BLaER1 treated with 17β-estradiol and CSF1 and Interleukin-3, amounts not matched to agents 10 nM and 100 nM (cell line): Measurements from ENCODE around the gene GPR32.
A peak's percentile ranks its signal among the peaks of the same experiment; 100 is the strongest.

ENCODE experiments used
- H3K27ac ChIP-seq, 11 experiments: shearing (Covaris generic); formaldehyde crosslinking; 2 replicates each; pipeline ENCODE4 v1.8.1; 2022
- H3K27me3 ChIP-seq, 11 experiments: shearing (Covaris generic); formaldehyde crosslinking; 2 replicates each; pipeline ENCODE4 v1.8.1; 2022
- H3K36me3 ChIP-seq, 11 experiments: shearing (Covaris generic); formaldehyde crosslinking; 2 replicates each; pipeline ENCODE4 v1.8.1; 2022
- H3K4me1 ChIP-seq, 10 experiments: shearing (Covaris generic); formaldehyde crosslinking; 2 replicates each; pipeline ENCODE4 v1.8.1; 2022
- H3K4me2 ChIP-seq, 11 experiments: shearing (Covaris generic); formaldehyde crosslinking; 2 replicates each; pipeline ENCODE4 v1.8.1; 2022
- H3K4me3 ChIP-seq, 10 experiments: shearing (Covaris generic); formaldehyde crosslinking; 2 replicates each; pipeline ENCODE4 v1.8.1; 2022
- H3K9ac ChIP-seq, 11 experiments: shearing (Covaris generic); formaldehyde crosslinking; 2 replicates each; pipeline ENCODE4 v1.8.1; 2022
- H3K9me3 ChIP-seq, 11 experiments: shearing (Covaris generic); formaldehyde crosslinking; replicated peaks in 1 of 11; 2 replicates each; pipeline ENCODE4 v1.8.1; 2022
- H4K20me1 ChIP-seq, 11 experiments: shearing (Covaris generic); formaldehyde crosslinking; 2 replicates each; pipeline ENCODE4 v1.8.1; 2022
- Cebpa-rat ChIP-seq, 11 experiments: shearing (Covaris generic); IDR thresholded peaks; 2 replicates each; pipeline ENCODE4 v1.8.1; 2022

Gene GPR32

GRCh38 chr19:50724522-50725217, 45.6 kb upstream of the GPR32 start:
- H3K4me2 ChIP-seq: peak overlapping the region; percentile 98 to 100 (median 100)
- H3K9me3 ChIP-seq: no peaks in the 10 kb centered on the region
- no peaks in the 10 kb centered on the region for H3K27me3 ChIP-seq
- no peak for TF ChIP-seq Cebpa-rat (IDR thresholded peaks at IDR 0.05)
- H3K9ac ChIP-seq: peak overlapping the region; percentile 78 to 93 (median 89)
- peak overlapping the region; percentile 58 to 97 (median 90); a peak in 21 of 22 replicates for H3K27ac ChIP-seq
- peak overlapping the region; percentile 72 to 97 (median 84) for H3K4me3 ChIP-seq
- peaks cover 66 to 78% (median 72%) of the 10 kb centered on the region in 10 experiments for H3K4me1 ChIP-seq
- peaks cover 0 to 38% (median 26%) of the 10 kb centered on the region in 11 experiments; a peak in 16 of 22 replicates for H4K20me1 ChIP-seq
- peaks cover 0 to 28% (median 22%) of the 10 kb centered on the region in 11 experiments; a peak in 18 of 22 replicates for H3K36me3 ChIP-seq

- Histone ChIP-seq H3K4me1 (peaks cover 61 to 73% (median 67%) of the 10 kb centered on the region in 10 experiments), H3K9ac (peak overlapping the region; percentile 75 to 93 (median 87)), H3K27ac (peak overlapping the region; percentile 58 to 96 (median 82); a peak in 21 of 22 replicates), H3K27me3 (no peaks in the 10 kb centered on the region), H3K4me3 (peak overlapping the region; percentile 72 to 97 (median 81)), H4K20me1 (peaks cover 0 to 35% (median 23%) of the 10 kb centered on the region in 11 experiments; a peak in 16 of 22 replicates), H3K36me3 (peaks cover 0 to 28% (median 22%) of the 10 kb centered on the region in 11 experiments; a peak in 18 of 22 replicates), H3K4me2 (peak overlapping the region; percentile 95 to 100 (median 100)), H3K9me3 (no peaks in the 10 kb centered on the region)
- TF ChIP-seq Cebpa-rat (IDR thresholded peaks at IDR 0.05): no peak
Observed at GRCh38 chr19:50725218-50725910, 44.9 kb upstream of the GPR32 start.

GRCh38 chr19:50725911-50726230, 44.4 kb upstream of the GPR32 start:
- Histone ChIP-seq H3K4me1 (peaks cover 56 to 68% (median 61%) of the 10 kb centered on the region in 10 experiments), H3K27ac (peak overlapping the region; percentile 58 to 96 (median 82); a peak in 21 of 22 replicates), H4K20me1 (peaks cover 0 to 30% (median 22%) of the 10 kb centered on the region in 11 experiments; a peak in 15 of 22 replicates), H3K36me3 (peaks cover 0 to 28% (median 22%) of the 10 kb centered on the region in 11 experiments; a peak in 18 of 22 replicates), H3K4me3 (peak overlapping the region; percentile 72 to 97 (median 81)), H3K9me3 (no peaks in the 10 kb centered on the region), H3K9ac (peak overlapping the region; percentile 75 to 93 (median 87)), H3K4me2 (peak overlapping the region; percentile 95 to 100 (median 100)), H3K27me3 (no peaks in the 10 kb centered on the region)
- no peak for TF ChIP-seq Cebpa-rat (IDR thresholded peaks at IDR 0.05)

GRCh38 chr19:50728084-50728737, 42.1 kb upstream of the GPR32 start:
- H3K4me2 ChIP-seq: peak overlapping the region; percentile 95 to 100 (median 100)
- H3K27me3 ChIP-seq: no peaks in the 10 kb centered on the region
- H3K4me3 ChIP-seq: peak overlapping the region; percentile 4 to 56 (median 34); a peak in 15 of 20 replicates
- H3K9me3 ChIP-seq: no peaks in the 10 kb centered on the region
- TF ChIP-seq Cebpa-rat (IDR thresholded peaks at IDR 0.05): no peak
- H3K36me3 ChIP-seq: peaks cover 0 to 28% (median 22%) of the 10 kb centered on the region in 11 experiments; a peak in 18 of 22 replicates
- H4K20me1 ChIP-seq: peaks cover 0 to 28% (median 20%) of the 10 kb centered on the region in 11 experiments; a peak in 15 of 22 replicates
- H3K9ac ChIP-seq: peak overlapping the region; percentile 3 to 93 (median 55); a peak in 18 of 22 replicates
- peak overlapping the region in 9 of 11 experiments; percentile 10 to 90 (median 59); a peak in 17 of 22 replicates for H3K27ac ChIP-seq
- H3K4me1 ChIP-seq: peaks cover 33 to 44% (median 39%) of the 10 kb centered on the region in 10 experiments

GRCh38 chr19:50729894-50730293, 40.4 kb upstream of the GPR32 start:
- TF ChIP-seq Cebpa-rat (IDR thresholded peaks at IDR 0.05): no peak
- no peaks in the 10 kb centered on the region for H3K27me3 ChIP-seq

GRCh38 chr19:50735869-50736268, 34.4 kb upstream of the GPR32 start:
- Histone ChIP-seq H3K4me3 (no peak overlapping the region), H3K27ac (no peak overlapping the region), H3K4me1 (peaks cover 0 to 22% (median 15%) of the 10 kb centered on the region in 10 experiments; a peak in 14 of 20 replicates), H4K20me1 (no peaks in the 10 kb centered on the region), H3K4me2 (no peak overlapping the region), H3K36me3 (no peaks in the 10 kb centered on the region), H3K9me3 (no peaks in the 10 kb centered on the region), H3K27me3 (no peaks in the 10 kb centered on the region), H3K9ac (no peak overlapping the region)
- no peak for TF ChIP-seq Cebpa-rat (IDR thresholded peaks at IDR 0.05)

More at GRCh38 chr19:50729894-50730293, 40.4 kb upstream of the GPR32 start:
- Histone ChIP-seq H3K27ac (no peak overlapping the region), H3K4me1 (peaks cover 33 to 38% (median 37%) of the 10 kb centered on the region in 10 experiments), H3K9me3 (no peaks in the 10 kb centered on the region), H4K20me1 (peaks cover 0 to 28% (median 20%) of the 10 kb centered on the region in 11 experiments; a peak in 15 of 22 replicates), H3K9ac (no peak overlapping the region), H3K4me2 (no peak overlapping the region), H3K4me3 (no peak overlapping the region), H3K36me3 (peaks cover 0 to 28% (median 22%) of the 10 kb centered on the region in 11 experiments; a peak in 18 of 22 replicates)

GRCh38 chr19:50736338-50736737, 33.9 kb upstream of the GPR32 start:
- Histone ChIP-seq H4K20me1 (no peaks in the 10 kb centered on the region), H3K27me3 (no peaks in the 10 kb centered on the region), H3K36me3 (no peaks in the 10 kb centered on the region), H3K4me3 (no peak overlapping the region), H3K9me3 (no peaks in the 10 kb centered on the region), H3K4me2 (no peak overlapping the region), H3K4me1 (peaks cover 0 to 22% (median 15%) of the 10 kb centered on the region in 10 experiments; a peak in 13 of 20 replicates), H3K9ac (no peak overlapping the region), H3K27ac (no peak overlapping the region)
- no peak for TF ChIP-seq Cebpa-rat (IDR thresholded peaks at IDR 0.05)

GRCh38 chr19:50739132-50739913, 30.9 kb upstream of the GPR32 start:
- Histone ChIP-seq H4K20me1 (no peaks in the 10 kb centered on the region), H3K4me1 (peaks cover 0 to 22% (median 15%) of the 10 kb centered on the region in 10 experiments; a peak in 13 of 20 replicates), H3K27me3 (no peaks in the 10 kb centered on the region), H3K9me3 (no peaks in the 10 kb centered on the region), H3K9ac (no peak overlapping the region), H3K4me3 (no peak overlapping the region), H3K4me2 (peak overlapping the region in 8 of 11 experiments; percentile 0 to 38 (median 29); a peak in 11 of 22 replicates), H3K27ac (no peak overlapping the region), H3K36me3 (no peaks in the 10 kb centered on the region)
- TF ChIP-seq Cebpa-rat (IDR thresholded peaks at IDR 0.05): no peak
